GM12878 (cell line): ENCODE measurements around the gene NKAIN2.

Experiments
- CEBPZ ChIP-seq: fragments of 150-350 bp; IDR thresholded peaks from 2 replicates; pipeline ENCODE4 v1.6.1; 2016; ENCODE audit warnings: low read depth, low read length
- GATAD2B ChIP-seq: fragments of 450-650 bp; conservative IDR thresholded peaks from 2 replicates; pipeline ENCODE4 v1.6.1; 2017; ENCODE audit warnings: low read depth, mild to moderate bottlenecking, moderate library complexity

GRCh38 chr6:123769431-123769830, 34.2 kb upstream of the NKAIN2 start:
- TF ChIP-seq CEBPZ = no peak
- no peak for TF ChIP-seq GATAD2B
